WTC11 (cell line): Measurements from ENCODE around the gene RTN4RL1. TPM values are rescaled to one million over a fixed set of nuclear protein-coding genes. Genes with fewer than 3 reads are reported as not detected.

Experiments
- ATAC-seq: fragments of 200-7000 bp; cut with Tn5 transposase; 2 replicates; pipeline ENCODE4 v1.10.0; 2021; ENCODE audit warnings: mild to moderate bottlenecking, moderate library complexity
- CTCF ChIA-PET: fragments of 300-600 bp; sonication (Branson Sonifier 250); formaldehyde crosslinking; loops from one replicate; lab custom pipeline; 2021; ENCODE audit warnings: antibody characterized with exemption; lab: Charles Lee
- POLR2A ChIA-PET: fragments of 350-600 bp; sonication (Branson Sonifier 250); formaldehyde crosslinking; loops from one replicate; lab custom pipeline; 2021; ENCODE audit warnings: antibody characterized with exemption; lab: Charles Lee
- DNase-seq: peaks from one replicate; pipeline ENCODE4 v3.0.0; 2021; ENCODE audit warnings: low spot score
- H3K27ac Mint-ChIP-seq: 2 replicates; pipeline ENCODE4 v1.8.0; 2021; ENCODE audit warnings: mixed read lengths
- H3K27me3 Mint-ChIP-seq: 2 replicates; pipeline ENCODE4 v1.8.0; 2021; ENCODE audit warnings: low read depth, mild to moderate bottlenecking, moderate library complexity, mixed read lengths
- H3K36me3 Mint-ChIP-seq: 2 replicates; pipeline ENCODE4 v1.8.0; 2021; ENCODE audit warnings: mixed read lengths
- H3K4me1 Mint-ChIP-seq: 2 replicates; pipeline ENCODE4 v1.8.0; 2022; ENCODE audit warnings: mixed read lengths
- H3K4me3 Mint-ChIP-seq: 2 replicates; pipeline ENCODE4 v1.8.0; 2021; ENCODE audit warnings: mild to moderate bottlenecking, moderate library complexity, mixed read lengths
- H3K9me3 Mint-ChIP-seq: 2 replicates; pipeline ENCODE4 v1.8.0; 2021; ENCODE audit warnings: mixed read lengths
- ATF1 ChIP-seq: sonication (generic); formaldehyde crosslinking; IDR thresholded peaks from 2 replicates; pipeline ENCODE4 v1.8.1; 2023; ENCODE audit warnings: mild to moderate bottlenecking, moderate library complexity, missing genetic modification reagents
- CREM ChIP-seq: sonication (generic); formaldehyde crosslinking; IDR thresholded peaks from 2 replicates; pipeline ENCODE4 v1.8.1; 2022; ENCODE audit warnings: mild to moderate bottlenecking, missing genetic modification reagents, moderate library complexity
- ELF4 ChIP-seq: sonication (generic); formaldehyde crosslinking; IDR thresholded peaks from 2 replicates; pipeline ENCODE4 v1.8.1; 2022; ENCODE audit warnings: low read depth, mild to moderate bottlenecking, moderate library complexity, missing genetic modification reagents
- EMX1 ChIP-seq: fragments of 250-450 bp; sonication (Bioruptor Pico); IDR thresholded peaks from 2 replicates; pipeline ENCODE4 v1.8.0; 2021; ENCODE audit warnings: mild to moderate bottlenecking
- ETV6 ChIP-seq: sonication (generic); formaldehyde crosslinking; IDR thresholded peaks from 2 replicates; pipeline ENCODE4 v1.8.1; 2022; ENCODE audit warnings: mild to moderate bottlenecking, missing genetic modification reagents
- GABPB1 ChIP-seq: sonication (generic); formaldehyde crosslinking; IDR thresholded peaks from 2 replicates; pipeline ENCODE4 v1.8.1; 2023; ENCODE audit warnings: mild to moderate bottlenecking, missing genetic modification reagents
- GRHL2 ChIP-seq: fragments of 250-450 bp; sonication (Bioruptor Pico); IDR thresholded peaks from 2 replicates; pipeline ENCODE4 v1.8.0; 2022; ENCODE audit warnings: mild to moderate bottlenecking, moderate library complexity; ENCODE audit not compliant: insufficient replicate concordance, severe bottlenecking
- GTF2I ChIP-seq: fragments of 250-450 bp; sonication (Bioruptor Pico); conservative IDR thresholded peaks from 2 replicates; pipeline ENCODE4 v1.4.0; 2021; ENCODE audit warnings: mild to moderate bottlenecking
- NFATC4 ChIP-seq: fragments of 250-450 bp; sonication (Bioruptor Pico); IDR thresholded peaks from 2 replicates; pipeline ENCODE4 v1.9.0; 2021; ENCODE audit warnings: mild to moderate bottlenecking
- NFYB ChIP-seq: sonication (generic); formaldehyde crosslinking; conservative IDR thresholded peaks from 2 replicates; pipeline ENCODE4 v1.8.0; 2022; ENCODE audit warnings: low read depth, missing genetic modification reagents
- RORB ChIP-seq: fragments of 250-450 bp; sonication (Bioruptor Pico); IDR thresholded peaks from 2 replicates; pipeline ENCODE4 v1.9.0; 2021; ENCODE audit warnings: mild to moderate bottlenecking
- SP1 ChIP-seq: sonication (generic); formaldehyde crosslinking; conservative IDR thresholded peaks from 2 replicates; pipeline ENCODE4 v1.8.1; 2022; ENCODE audit warnings: missing genetic modification reagents
- TEAD1 ChIP-seq: sonication (generic); formaldehyde crosslinking; IDR thresholded peaks from 2 replicates; pipeline ENCODE4 v1.8.0; 2022; ENCODE audit warnings: mild to moderate bottlenecking, missing genetic modification reagents
- ZNF281 ChIP-seq: sonication (generic); formaldehyde crosslinking; IDR thresholded peaks from 2 replicates; pipeline ENCODE4 v1.8.0; 2023; ENCODE audit warnings: mild to moderate bottlenecking, missing genetic modification reagents
- ZNF317 ChIP-seq: sonication (generic); formaldehyde crosslinking; IDR thresholded peaks from 2 replicates; pipeline ENCODE4 v1.8.1; 2023; ENCODE audit warnings: low read depth, mild to moderate bottlenecking, moderate library complexity, missing genetic modification reagents, borderline replicate concordance
- total RNA-seq: library from RNA; stranded (reverse); gene quantifications from 3 replicates; pipeline ENCODE4 v1.2.3, GENCODE V29; 2021
- TF ChIP-seq, protein P1 (sequence below): sonication (generic); formaldehyde crosslinking; conservative IDR thresholded peaks from 2 replicates; pipeline ENCODE4 v1.8.1; 2022; ENCODE audit warnings: mild to moderate bottlenecking, missing genetic modification reagents
- TF ChIP-seq, protein P2 (sequence below): fragments of 250-450 bp; sonication (Bioruptor Pico); IDR thresholded peaks from 2 replicates; pipeline ENCODE4 v1.9.0; 2021; ENCODE audit warnings: mild to moderate bottlenecking, borderline replicate concordance
- TF ChIP-seq, protein P3 (sequence below): fragments of 250-450 bp; sonication (Bioruptor Pico); IDR thresholded peaks from 2 replicates; pipeline ENCODE4 v1.9.0; 2021; ENCODE audit warnings: moderate library complexity, mild to moderate bottlenecking, inconsistent platforms, borderline replicate concordance
- TF ChIP-seq, protein P4 (sequence below): fragments of 250-450 bp; sonication (Bioruptor Pico); conservative IDR thresholded peaks from 2 replicates; pipeline ENCODE4 v1.9.0; 2021; ENCODE audit warnings: mild to moderate bottlenecking
- TF ChIP-seq, protein P5 (sequence below): sonication (generic); formaldehyde crosslinking; IDR thresholded peaks from 2 replicates; pipeline ENCODE4 v1.8.1; 2022; ENCODE audit warnings: low read depth, missing genetic modification reagents, borderline replicate concordance
- TF ChIP-seq, protein P6 (sequence below): sonication (generic); formaldehyde crosslinking; IDR thresholded peaks from 2 replicates; pipeline ENCODE4 v1.8.1; 2022; ENCODE audit warnings: missing genetic modification reagents, borderline replicate concordance

Gene RTN4RL1
- total RNA-seq, 1 experiment from 2014 or later: 0.72 TPM

GRCh38 chr17:1940810-1941185 lies 84.3 kb downstream of the RTN4RL1 start:
- TF ChIP-seq, protein P1, sequence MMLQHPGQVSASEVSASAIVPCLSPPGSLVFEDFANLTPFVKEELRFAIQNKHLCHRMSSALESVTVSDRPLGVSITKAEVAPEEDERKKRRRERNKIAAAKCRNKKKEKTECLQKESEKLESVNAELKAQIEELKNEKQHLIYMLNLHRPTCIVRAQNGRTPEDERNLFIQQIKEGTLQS (CRISPR knock-in tag): no peak
- TF ChIP-seq GTF2I (no peak), ZNF317 (no peak), NFATC4 (CRISPR knock-in tag) (no peak), ELF4 (CRISPR knock-in tag) (no peak), ETV6 (CRISPR knock-in tag) (no peak), ATF1 (CRISPR knock-in tag) (no peak)
- Mint-ChIP-seq H3K4me1 (no peaks in the 10 kb centered on the region), H3K36me3 (no peaks in the 10 kb centered on the region), H3K27ac (no peak overlapping the region), H3K27me3 (no peaks in the 10 kb centered on the region), H3K4me3 (no peak overlapping the region), H3K9me3 (no peaks in the 10 kb centered on the region)
- no peak for ATAC-seq
- POLR2A ChIA-PET: no interaction called here
- DNase-seq: no peak
- CTCF ChIA-PET: no interaction called here

- Mint-ChIP-seq H3K27me3 (no peaks in the 10 kb centered on the region), H3K4me1 (no peaks in the 10 kb centered on the region), H3K9me3 (no peaks in the 10 kb centered on the region), H3K27ac (no peak overlapping the region), H3K36me3 (no peaks in the 10 kb centered on the region), H3K4me3 (no peak overlapping the region)
- ATAC-seq (no peak), DNase-seq (no peak)
- ChIA-PET POLR2A (no interaction called here), CTCF (interaction anchor here (1.2 to 1.3 kb wide), 2 partner anchors 12 to 31 kb away, joined by 3 to 7 read pairs; no protein-coding TSS in a partner anchor)
- TF ChIP-seq CREM (CRISPR knock-in tag) (no peak), ZNF281 (CRISPR knock-in tag) (no peak), TEAD1 (CRISPR knock-in tag) (no peak), SP1 (CRISPR knock-in tag) (no peak), GRHL2 (CRISPR knock-in tag) (no peak), NFYB (CRISPR knock-in tag) (no peak), GABPB1 (CRISPR knock-in tag) (no peak), RORB (CRISPR knock-in tag) (no peak), ETV6 (CRISPR knock-in tag) (no peak), EMX1 (CRISPR knock-in tag) (no peak), ZNF317 (no peak)
- TF ChIP-seq, protein P2, sequence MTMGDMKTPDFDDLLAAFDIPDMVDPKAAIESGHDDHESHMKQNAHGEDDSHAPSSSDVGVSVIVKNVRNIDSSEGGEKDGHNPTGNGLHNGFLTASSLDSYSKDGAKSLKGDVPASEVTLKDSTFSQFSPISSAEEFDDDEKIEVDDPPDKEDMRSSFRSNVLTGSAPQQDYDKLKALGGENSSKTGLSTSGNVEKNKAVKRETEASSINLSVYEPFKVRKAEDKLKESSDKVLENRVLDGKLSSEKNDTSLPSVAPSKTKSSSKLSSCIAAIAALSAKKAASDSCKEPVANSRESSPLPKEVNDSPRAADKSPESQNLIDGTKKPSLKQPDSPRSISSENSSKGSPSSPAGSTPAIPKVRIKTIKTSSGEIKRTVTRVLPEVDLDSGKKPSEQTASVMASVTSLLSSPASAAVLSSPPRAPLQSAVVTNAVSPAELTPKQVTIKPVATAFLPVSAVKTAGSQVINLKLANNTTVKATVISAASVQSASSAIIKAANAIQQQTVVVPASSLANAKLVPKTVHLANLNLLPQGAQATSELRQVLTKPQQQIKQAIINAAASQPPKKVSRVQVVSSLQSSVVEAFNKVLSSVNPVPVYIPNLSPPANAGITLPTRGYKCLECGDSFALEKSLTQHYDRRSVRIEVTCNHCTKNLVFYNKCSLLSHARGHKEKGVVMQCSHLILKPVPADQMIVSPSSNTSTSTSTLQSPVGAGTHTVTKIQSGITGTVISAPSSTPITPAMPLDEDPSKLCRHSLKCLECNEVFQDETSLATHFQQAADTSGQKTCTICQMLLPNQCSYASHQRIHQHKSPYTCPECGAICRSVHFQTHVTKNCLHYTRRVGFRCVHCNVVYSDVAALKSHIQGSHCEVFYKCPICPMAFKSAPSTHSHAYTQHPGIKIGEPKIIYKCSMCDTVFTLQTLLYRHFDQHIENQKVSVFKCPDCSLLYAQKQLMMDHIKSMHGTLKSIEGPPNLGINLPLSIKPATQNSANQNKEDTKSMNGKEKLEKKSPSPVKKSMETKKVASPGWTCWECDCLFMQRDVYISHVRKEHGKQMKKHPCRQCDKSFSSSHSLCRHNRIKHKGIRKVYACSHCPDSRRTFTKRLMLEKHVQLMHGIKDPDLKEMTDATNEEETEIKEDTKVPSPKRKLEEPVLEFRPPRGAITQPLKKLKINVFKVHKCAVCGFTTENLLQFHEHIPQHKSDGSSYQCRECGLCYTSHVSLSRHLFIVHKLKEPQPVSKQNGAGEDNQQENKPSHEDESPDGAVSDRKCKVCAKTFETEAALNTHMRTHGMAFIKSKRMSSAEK: no peak
- TF ChIP-seq, protein P3, sequence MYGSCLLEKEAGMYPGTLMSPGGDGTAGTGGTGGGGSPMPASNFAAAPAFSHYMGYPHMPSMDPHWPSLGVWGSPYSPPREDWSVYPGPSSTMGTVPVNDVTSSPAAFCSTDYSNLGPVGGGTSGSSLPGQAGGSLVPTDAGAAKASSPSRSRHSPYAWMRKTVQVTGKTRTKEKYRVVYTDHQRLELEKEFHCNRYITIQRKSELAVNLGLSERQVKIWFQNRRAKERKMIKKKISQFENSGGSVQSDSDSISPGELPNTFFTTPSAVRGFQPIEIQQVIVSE (CRISPR knock-in tag): no peak
- TF ChIP-seq, protein P4, sequence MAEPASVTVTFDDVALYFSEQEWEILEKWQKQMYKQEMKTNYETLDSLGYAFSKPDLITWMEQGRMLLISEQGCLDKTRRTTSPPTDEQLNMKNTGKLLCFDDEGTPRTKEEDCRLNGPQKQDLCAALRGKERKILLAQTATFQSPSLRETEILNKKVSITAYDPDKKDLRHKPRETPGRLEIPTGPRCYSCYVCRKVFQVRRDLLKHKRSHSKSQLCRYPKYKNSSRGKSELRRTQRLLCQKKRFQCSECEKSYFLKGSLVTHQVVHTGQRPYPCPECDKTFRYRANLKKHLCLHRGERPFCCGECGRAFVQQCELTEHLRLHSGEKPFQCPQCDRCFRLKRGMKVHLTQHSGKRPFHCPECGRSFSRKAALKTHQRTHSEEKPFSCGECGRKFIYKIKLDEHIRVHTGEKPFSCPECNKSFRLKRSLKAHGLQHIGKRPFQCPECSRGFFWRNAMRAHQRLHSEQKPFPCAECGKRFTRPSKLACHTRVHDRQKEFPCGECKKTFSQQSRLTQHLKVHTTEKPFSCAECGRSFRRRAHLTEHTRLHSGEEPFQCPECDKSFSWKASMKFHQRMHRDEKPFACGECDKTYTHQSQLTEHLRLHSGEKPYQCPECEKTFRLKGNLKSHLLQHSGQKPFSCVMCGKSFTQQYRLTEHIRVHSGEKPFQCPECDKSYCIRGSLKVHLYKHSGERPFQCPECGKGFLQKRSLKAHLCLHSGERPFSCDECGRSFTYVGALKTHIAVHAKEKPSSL: no peak
- TF ChIP-seq, protein P5, sequence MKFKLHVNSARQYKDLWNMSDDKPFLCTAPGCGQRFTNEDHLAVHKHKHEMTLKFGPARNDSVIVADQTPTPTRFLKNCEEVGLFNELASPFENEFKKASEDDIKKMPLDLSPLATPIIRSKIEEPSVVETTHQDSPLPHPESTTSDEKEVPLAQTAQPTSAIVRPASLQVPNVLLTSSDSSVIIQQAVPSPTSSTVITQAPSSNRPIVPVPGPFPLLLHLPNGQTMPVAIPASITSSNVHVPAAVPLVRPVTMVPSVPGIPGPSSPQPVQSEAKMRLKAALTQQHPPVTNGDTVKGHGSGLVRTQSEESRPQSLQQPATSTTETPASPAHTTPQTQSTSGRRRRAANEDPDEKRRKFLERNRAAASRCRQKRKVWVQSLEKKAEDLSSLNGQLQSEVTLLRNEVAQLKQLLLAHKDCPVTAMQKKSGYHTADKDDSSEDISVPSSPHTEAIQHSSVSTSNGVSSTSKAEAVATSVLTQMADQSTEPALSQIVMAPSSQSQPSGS: no peak
- TF ChIP-seq, protein P6, sequence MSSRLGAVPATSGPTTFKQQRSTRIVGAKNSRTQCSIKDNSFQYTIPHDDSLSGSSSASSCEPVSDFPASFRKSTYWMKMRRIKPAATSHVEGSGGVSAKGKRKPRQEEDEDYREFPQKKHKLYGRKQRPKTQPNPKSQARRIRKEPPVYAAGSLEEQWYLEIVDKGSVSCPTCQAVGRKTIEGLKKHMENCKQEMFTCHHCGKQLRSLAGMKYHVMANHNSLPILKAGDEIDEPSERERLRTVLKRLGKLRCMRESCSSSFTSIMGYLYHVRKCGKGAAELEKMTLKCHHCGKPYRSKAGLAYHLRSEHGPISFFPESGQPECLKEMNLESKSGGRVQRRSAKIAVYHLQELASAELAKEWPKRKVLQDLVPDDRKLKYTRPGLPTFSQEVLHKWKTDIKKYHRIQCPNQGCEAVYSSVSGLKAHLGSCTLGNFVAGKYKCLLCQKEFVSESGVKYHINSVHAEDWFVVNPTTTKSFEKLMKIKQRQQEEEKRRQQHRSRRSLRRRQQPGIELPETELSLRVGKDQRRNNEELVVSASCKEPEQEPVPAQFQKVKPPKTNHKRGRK: no peak
These were observed 84.9 kb downstream of the RTN4RL1 start for GRCh38 chr17:1939981-1940809.
